Measurements from ENCODE around the gene PPP1R2B.

The PPP1R2B gene

GRCh38 chr5:156879665-156880285 is 29.7 kb downstream of the PPP1R2B start:
- DNase-seq (ENCODE audit: low spot score): no peak

GRCh38 chr5:156883316-156883875 is 33.3 kb downstream of the PPP1R2B start:
- DNase-seq (ENCODE audit: low spot score): no peak

GRCh38 chr5:156888520-156888919 is 38.4 kb downstream of the PPP1R2B start:
- no peak for DNase-seq (ENCODE audit: low spot score)

GRCh38 chr5:156892223-156892622 is 42.1 kb downstream of the PPP1R2B start:
- no peak for DNase-seq (ENCODE audit: low spot score)

GRCh38 chr5:156892864-156893263 is 42.8 kb downstream of the PPP1R2B start:
- no peak for DNase-seq (ENCODE audit: low spot score)

- DNase-seq (ENCODE audit: low spot score): no peak
These were observed 43.4 kb downstream of the PPP1R2B start for GRCh38 chr5:156893517-156893916.

- peak; percentile 14 for DNase-seq (ENCODE audit: low spot score)
These were observed 46.5 kb downstream of the PPP1R2B start for GRCh38 chr5:156896546-156896945.

Data from RKO (cell line).